Esophagus muscularis mucosa (tissue), 4 donors: Measurements from ENCODE around the gene CLNK. TPM values are rescaled to one million over a fixed set of nuclear protein-coding genes. Genes with fewer than 3 reads are reported as not detected.

ENCODE experiments used
- DNase-seq: peaks from one replicate; pipeline ENCODE4 v3.0.0-alpha.2; 2017; ENCODE audit errors: extremely low spot score
- H3K27ac ChIP-seq, 4 donors: fragments of 200-600 bp; sonication (generic); replicated peaks in 1 of 4; 1 replicate in 3 of 4; 2 replicates in 1 of 4; pipeline ENCODE4 v1.5.1; 2016 to 2019; ENCODE audit warnings: mild to moderate bottlenecking in 1 of 4
- H3K27me3 ChIP-seq, 4 donors: fragments of 200-600 bp; sonication (generic); one replicate each; pipeline versions ENCODE4 v1.5.1 to v1.6.0; 2016 to 2019
- H3K36me3 ChIP-seq, 4 donors: fragments of 200-600 bp; sonication (generic); one replicate each; pipeline ENCODE4 v1.5.1; 2016 to 2019
- H3K4me1 ChIP-seq, 4 donors: fragments of 200-600 bp; sonication (generic); one replicate each; pipeline ENCODE4 v1.5.1; 2016 to 2019
- H3K4me3 ChIP-seq, 4 donors: fragments of 200-600 bp; sonication (generic); 1 replicate in 2 of 4; 2 replicates in 2 of 4; pipeline ENCODE4 v1.5.1; 2016 to 2019; ENCODE audit warnings: mild to moderate bottlenecking in 4 of 4, moderate library complexity in 1 of 4
- H3K9me3 ChIP-seq, 4 donors: fragments of 200-600 bp; sonication (generic); 1 replicate in 3 of 4; 2 replicates in 1 of 4; pipeline ENCODE4 v1.5.1; 2016 to 2019
- CTCF ChIP-seq, 3 experiments: fragments of 200-600 bp in 2 of 3; fragments of 450-650 bp in 1 of 3; sonication (generic) in 2 of 3; IDR thresholded peaks; one replicate each; pipeline ENCODE4 v1.5.1; 2017 to 2019; ENCODE audit warnings: antibody characterized with exemption in 3 of 3, mild to moderate bottlenecking in 2 of 3, moderate library complexity in 1 of 3
- EP300 ChIP-seq: sonication (generic); formaldehyde crosslinking; IDR thresholded peaks from one replicate; pipeline ENCODE4 v1.6.1; 2017; ENCODE audit warnings: antibody characterized with exemption
- POLR2A ChIP-seq: fragments of 450-650 bp; IDR thresholded peaks from one replicate; pipeline ENCODE4 v1.6.1; 2017; ENCODE audit warnings: antibody characterized with exemption, moderate library complexity, mild to moderate bottlenecking, low read depth
- POLR2AphosphoS5 ChIP-seq, 2 donors: sonication (generic); formaldehyde crosslinking; IDR thresholded peaks; one replicate each; pipeline ENCODE4 v1.6.1; 2017; ENCODE audit warnings: antibody characterized with exemption in 2 of 2
- WGBS: methylation state at CpG from one replicate; pipeline ENCODE4 v1.1.5; 2018; 5-methylcytosine and 5-hydroxymethylcytosine counted together
- intact Hi-C: fragments of 100-400 bp; cut with DNase I; formaldehyde crosslinking; loops from one replicate; pipeline ENCODE4 v1.15.1; 2023
- total RNA-seq, 4 donors: library from RNA; depleted of rRNA; stranded (reverse); fragments of >200 nt; gene quantifications; one replicate each; pipeline versions ENCODE4 v1.1.0 to v1.2.1, GENCODE V29; 2016

The CLNK gene
- total RNA-seq, 4 donors from 2014 or later: not detected

- peaks cover 0 to 10% (median 7%) of the 10 kb centered on the region in 4 donors for H3K4me1 ChIP-seq
- DNase-seq: no peak
- intact Hi-C loops: no loop called here
- TF ChIP-seq POLR2A (no peak), POLR2AphosphoS5 (IDR thresholded peaks at IDR 0.05) (no peak), EP300 (no peak), CTCF (IDR thresholded peaks at IDR 0.05) (no peak)
- WGBS: 34% methylated on average over 4 of the region's 5 CpGs
- no peaks in the 10 kb centered on the region for H3K36me3 ChIP-seq
- H3K9me3 ChIP-seq: no peaks in the 10 kb centered on the region
- no peaks in the 10 kb centered on the region for H3K27me3 ChIP-seq
- H3K4me3 ChIP-seq: no peak overlapping the region
- no peak overlapping the region for H3K27ac ChIP-seq
These were observed 20.2 kb downstream of the CLNK start for GRCh38 chr4:10664408-10664807.

GRCh38 chr4:10662937-10663336, 21.6 kb downstream of the CLNK start:
- H3K9me3 ChIP-seq: no peaks in the 10 kb centered on the region

GRCh38 chr4:10661047-10661446, 23.5 kb downstream of the CLNK start:
- intact Hi-C loops: no loop called here
- peaks cover 0 to 10% (median 7%) of the 10 kb centered on the region in 4 donors for H3K4me1 ChIP-seq
- TF ChIP-seq EP300 (no peak), POLR2A (no peak), CTCF (IDR thresholded peaks at IDR 0.05) (no peak), POLR2AphosphoS5 (IDR thresholded peaks at IDR 0.05) (no peak)
- no peak overlapping the region for H3K27ac ChIP-seq
- H3K4me3 ChIP-seq: no peak overlapping the region
- H3K36me3 ChIP-seq: no peaks in the 10 kb centered on the region
- WGBS: 70% methylated on average over 3 of the region's 3 CpGs
- H3K9me3 ChIP-seq: no peaks in the 10 kb centered on the region
- H3K27me3 ChIP-seq: no peaks in the 10 kb centered on the region
- no peak for DNase-seq

More at GRCh38 chr4:10662937-10663336, 21.6 kb downstream of the CLNK start:
- H3K27me3 ChIP-seq: no peaks in the 10 kb centered on the region
- H3K4me1 ChIP-seq: peaks cover 0 to 10% (median 7%) of the 10 kb centered on the region in 4 donors
- no peaks in the 10 kb centered on the region for H3K36me3 ChIP-seq
- 50% methylated on average over 5 of the region's 5 CpGs for WGBS
- H3K27ac ChIP-seq: no peak overlapping the region
- DNase-seq: no peak
- H3K4me3 ChIP-seq: no peak overlapping the region
- no peak for TF ChIP-seq POLR2A
- TF ChIP-seq CTCF (IDR thresholded peaks at IDR 0.05): no peak
- no peak for TF ChIP-seq EP300
- no peak for TF ChIP-seq POLR2AphosphoS5 (IDR thresholded peaks at IDR 0.05)
- intact Hi-C loops: no loop called here

- Histone ChIP-seq H3K9me3 (no peaks in the 10 kb centered on the region), H3K27me3 (no peaks in the 10 kb centered on the region), H3K27ac (no peak overlapping the region), H3K4me3 (no peak overlapping the region), H3K4me1 (peaks cover 0 to 3% (median 1%) of the 10 kb centered on the region in 4 donors), H3K36me3 (no peaks in the 10 kb centered on the region)
- intact Hi-C loops: no loop called here
- 84% methylated on average over 6 of the region's 6 CpGs for WGBS
- TF ChIP-seq POLR2A: no peak
- TF ChIP-seq POLR2AphosphoS5 (IDR thresholded peaks at IDR 0.05): no peak
- no peak for TF ChIP-seq EP300
- no peak for TF ChIP-seq CTCF (IDR thresholded peaks at IDR 0.05)
- DNase-seq: no peak
These were observed 25.3 kb downstream of the CLNK start for GRCh38 chr4:10659251-10659650.

- Histone ChIP-seq H3K4me3 (no peak overlapping the region), H3K9me3 (no peaks in the 10 kb centered on the region), H3K4me1 (no peaks in the 10 kb centered on the region), H3K36me3 (no peaks in the 10 kb centered on the region), H3K27me3 (no peaks in the 10 kb centered on the region), H3K27ac (no peak overlapping the region)
- WGBS: 65% methylated on average over 2 of the region's 2 CpGs
- TF ChIP-seq POLR2A (no peak), CTCF (IDR thresholded peaks at IDR 0.05) (no peak), EP300 (no peak), POLR2AphosphoS5 (IDR thresholded peaks at IDR 0.05) (no peak)
- intact Hi-C loops: no loop called here
- no peak for DNase-seq
These were observed 27.6 kb downstream of the CLNK start for GRCh38 chr4:10656988-10657387.
